ACHN (cell line): ENCODE measurements around the gene TFCP2.

Experiments
- DNase-seq: peaks from one replicate; pipeline ENCODE4 v3.0.0-alpha.2; 2015
- in situ Hi-C: cut with HindIII; loops from 2 replicates; pipeline ENCODE4 v1.10.0; 2017; ENCODE audit warnings: low sequenced_read_pairs, low pct_ligation_motif_present, low pct_unique_long_range_greater_than_20kb

Gene TFCP2

DNA sequence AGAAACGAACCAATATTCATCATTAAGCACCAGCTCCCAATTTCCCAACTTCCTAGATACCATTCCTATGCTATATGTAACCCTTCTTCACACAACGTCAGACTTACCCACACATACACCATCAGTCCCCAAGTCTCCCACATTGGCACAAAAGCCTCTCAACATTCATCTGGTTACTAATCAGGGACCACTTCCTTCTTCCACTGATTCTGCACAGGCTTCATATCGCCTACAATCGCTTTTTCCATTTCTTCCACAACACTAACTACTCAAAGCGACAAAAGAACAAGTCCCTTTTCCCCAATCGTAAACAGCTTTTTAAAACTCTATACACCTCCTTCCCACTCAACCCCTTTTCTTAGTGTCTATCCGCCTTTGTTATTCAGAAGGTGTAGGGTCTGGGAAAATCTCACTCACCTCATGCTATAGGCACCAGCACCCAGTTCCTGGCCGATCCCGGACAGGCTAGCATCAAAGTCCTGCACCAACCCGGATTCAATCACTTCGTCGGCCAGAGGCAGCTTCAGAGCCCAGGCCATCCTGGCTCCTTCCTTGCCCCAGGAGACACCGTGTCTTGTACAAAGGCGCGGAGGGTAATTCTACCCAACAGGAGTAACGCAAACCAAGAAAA lies 936 bp downstream of the TFCP2 start:
- DNase-seq, result peak; percentile 65
- in situ Hi-C loops, result no loop called here

DNA sequence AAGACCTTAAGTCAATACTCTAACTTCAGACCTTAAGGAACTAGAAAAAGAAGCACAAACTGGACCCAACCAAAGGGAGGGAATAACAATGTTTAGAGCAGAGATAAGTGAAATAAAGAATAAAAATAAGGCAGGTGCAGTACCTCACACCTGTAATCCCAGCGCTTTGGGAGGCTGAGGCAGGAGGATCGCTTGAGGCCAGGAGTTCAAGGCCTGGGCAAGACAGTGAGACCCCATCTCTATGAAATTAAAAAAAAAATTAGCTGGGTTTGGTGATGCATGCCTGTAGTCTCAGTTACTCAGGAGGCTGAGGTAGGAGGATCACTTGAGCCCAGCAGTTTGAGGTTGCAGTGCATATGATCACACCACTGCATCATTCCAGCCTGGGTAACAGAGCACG lies 9.1 kb downstream of the TFCP2 start:
- in situ Hi-C loops, result no loop called here

DNA sequence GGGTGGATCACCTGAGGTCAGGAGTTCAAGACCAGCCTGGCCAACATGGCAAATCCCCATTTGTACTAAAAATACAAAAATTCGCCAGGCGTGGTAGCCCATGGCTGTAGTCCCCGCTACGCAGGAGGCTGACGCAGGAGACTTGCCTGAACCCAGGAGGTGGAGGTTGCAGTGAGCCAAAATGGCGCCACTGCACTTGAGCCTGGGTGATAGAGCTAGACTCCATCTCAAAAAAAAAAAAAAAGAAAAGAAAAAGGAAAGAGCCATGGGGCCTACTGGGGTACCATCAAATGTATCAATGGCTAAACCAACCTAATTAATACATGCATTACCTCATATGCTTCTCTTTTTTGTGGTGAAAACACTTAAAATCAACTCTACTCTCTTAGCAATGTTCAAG lies 10.7 kb downstream of the TFCP2 start:
- DNase-seq, result no peak
- in situ Hi-C loops, result no loop called here

More for the DNA sequence above, 9.1 kb downstream of the TFCP2 start:
- DNase-seq, result no peak

DNA sequence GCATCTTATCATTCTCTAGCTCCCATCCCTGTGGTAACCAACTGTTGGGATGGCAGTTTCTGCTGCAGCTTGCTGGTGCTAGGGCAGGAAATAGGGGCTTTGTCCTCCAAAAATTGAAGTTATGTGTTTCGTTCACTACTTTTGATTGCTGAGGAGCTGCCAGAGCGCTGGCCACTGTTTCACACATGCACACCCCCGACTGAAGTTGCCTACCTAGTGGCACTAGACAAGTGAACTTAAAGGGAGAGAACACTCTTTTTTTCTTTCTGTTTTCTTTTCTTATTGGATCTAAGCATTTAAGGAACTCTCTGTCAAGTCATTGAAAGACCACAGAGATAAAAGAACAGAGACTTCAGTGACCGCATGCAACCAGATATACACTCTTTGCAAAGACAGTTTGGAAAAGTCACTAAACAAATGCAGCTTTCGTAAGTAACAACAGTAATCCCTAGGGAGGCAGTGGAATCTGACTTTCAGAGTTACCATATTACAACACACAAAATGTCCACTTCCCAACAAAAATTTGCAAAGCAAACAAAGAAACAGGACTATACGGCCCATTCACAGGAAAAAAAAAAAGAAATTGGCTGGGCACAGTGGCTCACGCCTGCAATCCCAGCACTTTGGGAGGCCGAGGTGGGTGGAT lies 12.0 kb downstream of the TFCP2 start:
- no peak for DNase-seq
- in situ Hi-C loops, result no loop called here

DNA sequence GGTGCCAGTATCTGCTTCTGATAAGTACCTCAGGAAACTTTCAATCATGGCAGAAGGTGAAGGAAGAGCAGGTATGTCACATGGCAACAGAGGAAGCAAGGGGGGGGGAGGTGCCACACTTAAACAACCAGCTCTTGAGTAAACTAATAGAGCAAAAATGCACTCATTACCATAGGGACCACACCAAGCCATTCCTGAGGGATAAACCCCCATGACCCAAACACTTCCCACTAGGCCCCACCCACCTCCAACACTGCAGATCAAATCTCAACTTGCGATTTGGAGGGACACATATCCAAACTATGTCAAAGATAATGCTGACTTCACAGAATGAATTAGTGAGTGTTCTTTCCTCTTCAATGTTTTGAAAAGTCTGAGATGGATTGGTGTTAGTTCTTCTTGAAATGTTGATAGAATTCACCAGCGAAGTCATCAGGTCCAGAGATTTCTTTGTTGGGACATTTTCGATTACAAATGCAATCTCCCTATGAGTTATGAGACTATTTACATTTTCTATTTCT lies 16.6 kb downstream of the TFCP2 start:
- in situ Hi-C loops, result no loop called here
- DNase-seq, result no peak

DNA sequence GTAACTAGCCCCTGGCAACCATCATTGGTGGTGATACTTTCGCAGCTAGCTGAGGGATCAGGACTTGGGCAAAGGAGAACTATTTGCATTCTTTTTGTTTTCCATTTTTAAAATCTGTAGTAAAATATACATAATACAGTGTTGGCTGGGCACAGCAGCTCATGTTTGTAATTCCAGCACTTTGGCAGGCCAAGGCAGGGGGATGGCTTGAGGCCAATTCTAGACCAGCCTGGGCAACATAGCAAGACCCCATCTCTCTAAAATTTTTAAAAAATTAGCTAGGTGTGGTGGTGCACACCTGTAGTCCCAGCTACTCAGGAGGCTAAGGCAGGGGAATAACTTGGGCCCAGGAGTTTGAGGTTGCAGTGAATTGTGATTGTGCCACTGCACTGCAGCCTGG lies 20.0 kb downstream of the TFCP2 start:
- no peak for DNase-seq
- in situ Hi-C loops, result no loop called here

DNA sequence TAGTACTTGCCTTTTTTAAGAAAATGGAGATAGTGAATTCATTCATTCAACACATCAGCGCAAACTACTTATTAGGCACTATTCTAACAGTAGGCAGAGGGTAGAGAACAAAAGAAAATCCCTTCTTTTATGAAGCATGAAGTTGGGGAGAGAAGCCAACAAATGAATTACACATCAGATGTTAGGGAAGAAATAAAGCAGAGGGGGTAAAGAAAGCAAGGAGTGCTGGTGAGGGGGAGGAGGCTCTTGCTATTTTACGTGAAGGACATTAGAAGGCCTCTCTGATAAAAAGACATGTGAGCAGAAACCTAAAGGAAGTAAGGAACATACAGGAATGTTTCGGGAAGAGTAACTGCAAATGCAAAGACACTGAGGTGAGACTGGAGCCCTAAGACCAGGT lies 22.2 kb downstream of the TFCP2 start:
- no peak for DNase-seq
- in situ Hi-C loops, result no loop called here

DNA sequence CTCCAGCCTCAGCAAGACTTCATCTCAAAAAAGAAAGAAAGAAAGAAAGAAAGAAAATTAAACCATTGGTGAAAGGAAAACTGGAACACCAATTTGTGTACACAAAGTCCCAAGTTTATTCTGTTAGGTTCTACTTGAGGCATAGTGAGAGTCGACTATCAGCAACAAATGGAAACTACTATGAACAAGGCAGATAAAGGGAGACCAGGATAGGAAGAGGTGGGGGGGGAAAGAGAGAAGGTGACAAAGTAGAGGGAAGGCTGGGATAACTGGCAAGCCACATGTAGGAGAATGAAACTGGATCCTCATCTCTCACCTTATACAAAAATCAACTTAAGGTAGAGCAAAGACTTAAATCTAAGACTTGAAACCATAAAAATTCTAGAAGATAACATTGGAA lies 25.6 kb downstream of the TFCP2 start:
- in situ Hi-C loops, result no loop called here
- no peak for DNase-seq

DNA sequence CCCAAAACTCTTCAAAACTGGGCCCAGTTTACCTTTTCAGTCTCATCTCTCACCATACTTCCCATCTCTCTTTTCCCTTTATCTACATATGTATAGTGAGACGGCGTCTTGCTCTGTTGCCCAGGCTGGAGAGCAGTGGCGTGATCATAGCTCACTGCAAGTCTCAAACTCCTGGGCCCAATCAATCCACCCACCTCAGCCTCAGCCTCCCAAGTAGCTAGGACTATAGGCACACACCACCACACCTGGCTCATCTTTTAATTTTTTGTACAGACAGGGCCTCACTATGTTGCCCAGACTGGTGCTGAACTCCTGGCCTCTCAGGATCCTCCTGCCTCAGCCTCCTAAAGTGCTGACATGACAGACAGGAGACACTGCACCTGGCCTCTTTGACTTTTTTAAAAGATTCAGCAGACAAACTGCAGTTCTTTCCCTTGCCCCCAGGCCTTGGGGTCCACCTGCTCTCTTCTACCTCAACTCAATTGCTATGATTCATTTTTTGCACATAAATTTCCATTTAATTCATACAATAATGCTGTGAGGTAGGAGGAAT lies 33.6 kb downstream of the TFCP2 start:
- DNase-seq, result no peak
- in situ Hi-C loops, result no loop called here

DNA sequence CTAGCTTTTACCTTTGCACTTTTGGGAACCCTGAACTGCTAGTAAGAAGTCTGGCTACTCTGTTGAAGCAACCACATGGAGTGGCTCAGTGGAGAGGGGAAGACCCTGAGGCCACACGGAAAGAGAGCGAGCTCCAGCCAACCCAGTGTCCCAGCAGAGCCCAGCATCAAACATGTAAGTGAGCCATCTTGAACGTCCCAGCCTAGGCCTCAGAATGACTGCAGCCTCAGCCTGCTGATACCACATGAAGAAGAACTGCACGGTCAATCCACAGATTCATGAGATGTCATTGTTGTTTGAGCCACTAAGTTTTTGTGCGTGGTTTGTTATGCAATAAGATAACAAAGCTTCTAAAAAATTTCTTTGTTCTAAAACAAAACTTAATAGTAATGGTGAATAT lies 40.2 kb downstream of the TFCP2 start:
- in situ Hi-C loops, result no loop called here
- no peak for DNase-seq

DNA sequence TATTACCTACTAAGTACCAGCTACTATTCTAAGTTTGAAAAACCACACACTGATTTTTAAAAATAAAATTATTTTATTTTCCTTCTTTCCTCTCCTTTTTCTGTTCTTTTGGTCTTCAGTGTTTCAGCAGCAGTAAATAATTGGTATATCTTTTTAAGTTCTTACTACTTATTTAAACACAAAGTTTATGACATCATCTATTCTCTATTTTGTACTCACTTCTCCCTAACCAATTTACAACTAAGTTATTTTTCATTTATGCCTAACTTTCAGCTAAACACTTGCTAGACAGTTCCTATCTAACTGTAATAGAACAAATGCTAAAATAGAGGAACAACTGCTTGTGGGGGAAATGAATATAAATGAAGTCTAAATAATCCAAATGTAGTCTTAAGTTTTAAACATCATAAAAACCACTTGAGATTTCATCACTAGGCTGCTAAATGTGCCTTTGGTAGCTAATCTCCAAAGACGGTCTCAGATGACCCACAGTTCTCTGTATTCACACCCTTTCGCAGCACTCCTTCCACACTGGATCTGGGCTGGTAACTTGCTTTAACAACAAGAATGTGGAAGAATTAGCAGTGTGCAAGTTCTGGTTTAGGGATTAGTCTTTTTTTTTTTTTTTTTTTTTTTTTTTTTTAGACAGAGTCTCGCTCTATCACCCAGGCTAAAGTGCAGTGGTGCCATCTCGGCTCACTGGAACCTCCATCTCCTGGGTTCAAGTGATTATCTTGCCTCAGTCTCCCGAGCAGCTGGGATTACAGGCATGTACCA lies 41.0 kb downstream of the TFCP2 start:
- in situ Hi-C loops, result no loop called here
- no peak for DNase-seq

DNA sequence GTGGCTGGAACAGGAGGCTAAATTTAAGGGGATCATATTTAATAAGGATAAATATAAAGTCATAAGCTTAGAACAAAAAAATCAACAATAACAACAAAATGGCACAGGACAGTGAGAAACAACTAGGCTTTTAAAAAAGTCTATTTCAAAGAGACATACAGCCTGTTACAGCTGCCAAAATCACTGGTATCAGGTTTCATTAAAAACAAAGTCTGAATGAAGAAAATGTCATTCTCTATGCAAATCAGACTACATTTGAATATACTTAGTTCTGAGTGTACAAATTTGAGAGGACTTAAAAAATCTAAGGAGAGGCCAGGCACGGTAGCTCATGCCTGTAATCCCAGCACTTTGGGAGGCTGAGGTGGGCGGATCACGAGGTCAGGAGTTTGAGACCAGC lies 44.0 kb downstream of the TFCP2 start:
- in situ Hi-C loops, result no loop called here
- no peak for DNase-seq

DNA sequence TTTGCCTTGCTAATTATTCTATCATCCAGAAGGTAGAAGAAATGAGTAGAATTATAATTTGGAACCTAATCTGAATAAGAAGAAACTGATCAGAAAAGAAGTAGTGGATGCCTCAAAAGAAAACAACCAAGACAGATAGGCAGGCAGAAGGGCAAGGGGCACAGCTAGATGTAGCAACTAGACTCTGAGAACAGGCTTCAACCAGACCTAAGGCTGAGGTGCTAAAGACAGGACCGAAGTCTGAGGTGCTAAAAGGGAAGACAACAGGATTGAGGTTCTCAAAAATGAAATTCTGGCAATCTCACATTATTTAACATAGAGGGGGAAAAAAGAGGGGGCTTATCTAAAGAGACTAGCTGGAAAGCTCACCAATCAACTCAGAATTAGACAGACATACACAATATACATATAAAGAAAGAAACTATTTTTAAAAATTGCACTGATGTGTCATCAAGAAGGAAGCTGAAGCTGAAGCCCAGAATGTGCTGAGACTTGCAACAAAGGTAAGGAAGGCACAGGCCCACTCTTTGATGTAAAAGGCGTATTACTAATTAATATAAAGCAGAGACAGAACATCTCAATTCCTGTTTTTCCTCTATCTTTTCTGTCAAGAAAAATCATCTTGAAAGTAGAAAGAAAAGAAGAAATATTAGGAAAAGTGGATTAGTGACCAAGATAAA lies 45.7 kb downstream of the TFCP2 start:
- in situ Hi-C loops, result no loop called here
- no peak for DNase-seq

DNA sequence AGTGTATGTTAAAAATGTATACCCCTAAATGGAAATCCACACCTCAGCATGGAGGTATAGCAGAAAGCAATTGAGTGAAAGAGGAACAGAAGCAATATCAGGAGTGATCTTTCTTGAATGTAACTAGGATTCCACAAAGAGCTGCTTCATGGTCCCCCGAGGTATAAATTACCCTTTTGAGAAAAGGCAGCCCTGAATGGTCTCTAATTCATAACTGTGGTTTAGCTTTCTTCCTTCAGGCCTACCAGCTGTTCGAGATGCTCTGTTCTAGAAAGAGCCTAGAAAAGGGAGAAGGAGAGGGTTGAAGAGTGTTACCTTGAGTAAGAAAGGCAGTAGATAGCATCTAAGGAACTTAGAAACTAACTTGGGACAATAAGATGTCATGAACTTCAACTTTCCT lies 46.6 kb downstream of the TFCP2 start:
- in situ Hi-C loops, result no loop called here
- DNase-seq, result no peak

DNA sequence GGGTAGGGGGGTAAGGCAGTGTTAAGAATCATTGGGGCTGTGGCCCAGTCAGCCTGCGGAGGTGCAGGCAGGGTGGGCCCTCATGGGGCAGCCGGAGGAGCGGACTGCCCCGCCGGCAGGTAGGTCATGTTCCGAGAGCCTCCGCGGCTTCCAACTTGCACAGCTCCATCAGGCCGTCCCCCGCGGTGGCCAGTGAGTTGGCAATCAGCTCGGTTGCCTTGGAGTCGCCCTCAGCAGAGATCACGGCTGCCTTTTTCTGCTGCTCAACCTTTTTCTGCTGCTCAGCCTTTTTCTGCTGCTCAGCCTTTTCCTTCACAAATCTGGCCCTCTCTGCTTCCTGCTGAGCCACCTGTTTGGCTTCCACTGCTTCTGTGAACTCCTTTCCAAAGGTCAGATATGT lies 48.4 kb downstream of the TFCP2 start:
- DNase-seq, result no peak
- in situ Hi-C loops, result no loop called here

DNA sequence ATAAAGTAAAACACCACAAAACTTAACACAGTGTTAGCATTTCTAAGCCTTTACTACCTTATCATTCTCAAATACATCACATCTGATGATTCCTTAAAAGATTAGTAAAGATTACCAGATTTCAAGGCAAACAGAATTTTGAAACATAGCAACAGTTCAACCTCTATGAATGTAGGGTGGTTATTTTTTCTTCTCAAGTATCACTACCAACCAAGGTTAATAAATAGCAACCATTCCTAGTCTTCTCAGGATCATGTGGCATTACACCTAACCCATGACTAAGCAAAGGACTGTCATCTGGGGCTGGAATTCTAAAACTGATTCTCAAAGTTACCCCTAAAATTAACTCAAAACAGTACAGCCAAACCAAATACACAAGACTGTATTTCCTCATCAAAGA lies 50.1 kb downstream of the TFCP2 start:
- in situ Hi-C loops, result no loop called here
- peak; percentile 94 for DNase-seq

DNA sequence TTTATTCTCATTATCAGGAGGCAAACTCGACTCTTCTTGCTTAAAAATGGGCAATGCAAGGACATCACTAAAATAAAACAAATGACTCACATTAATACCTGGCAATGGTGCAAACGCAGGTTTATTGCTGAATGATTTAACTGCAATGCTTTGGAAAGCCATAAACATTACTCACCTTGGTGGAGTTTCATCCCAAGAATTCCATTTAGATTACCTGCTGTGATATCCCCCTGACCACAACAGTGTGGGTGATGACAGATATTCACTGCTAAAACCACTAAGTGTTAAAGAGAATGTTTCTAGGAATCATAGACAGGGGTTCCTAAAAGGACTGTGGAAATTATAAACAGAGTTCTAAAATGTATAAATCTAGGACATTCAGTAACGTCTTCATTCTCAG lies 54.2 kb downstream of the TFCP2 start:
- DNase-seq, result peak; percentile 95
- in situ Hi-C loops, result no loop called here

DNA sequence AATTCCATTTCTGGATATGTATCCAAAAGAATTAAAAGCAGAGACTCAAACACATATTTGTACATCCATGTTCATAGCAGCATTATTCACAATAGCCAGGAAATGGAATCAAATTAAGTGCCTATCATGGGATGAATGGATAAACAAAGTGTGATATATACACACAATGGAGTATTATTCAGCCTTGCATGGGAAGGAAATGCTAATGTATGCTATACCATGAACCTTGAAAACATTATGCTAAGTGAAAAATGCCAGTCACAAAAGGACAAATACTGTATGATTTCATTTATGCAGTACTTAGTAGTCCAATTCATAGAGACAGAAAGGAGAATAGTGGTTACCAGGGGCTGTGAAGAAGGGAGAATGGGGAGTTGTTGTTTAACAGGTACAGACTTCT lies 57.4 kb downstream of the TFCP2 start:
- DNase-seq, result no peak
- in situ Hi-C loops, result no loop called here

DNA sequence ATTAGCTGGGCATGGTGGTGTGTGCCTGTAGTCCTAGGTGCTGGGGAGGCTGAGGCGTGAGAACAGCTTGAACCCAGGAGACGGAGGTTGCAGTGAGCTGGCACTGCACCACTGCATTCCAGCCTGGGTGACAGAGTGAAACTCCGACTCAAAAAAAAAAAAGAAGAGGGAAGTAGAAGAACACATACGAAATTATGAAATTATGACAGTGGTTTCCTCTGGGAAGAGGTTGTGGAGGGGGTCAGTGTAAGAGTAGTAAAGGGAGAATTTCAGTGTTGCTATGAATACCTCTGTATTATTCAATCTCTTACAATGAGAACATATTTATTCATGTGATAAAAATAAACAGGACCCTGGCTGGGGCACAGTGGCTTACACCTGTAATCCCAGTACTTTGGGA lies 64.8 kb downstream of the TFCP2 start:
- in situ Hi-C loops, result no loop called here
- DNase-seq, result no peak
